Stimulated activated effector memory CD8-positive, alpha-beta T cell treated with anti-CD3 and anti-CD28 coated beads, Interleukin-12 subunit alpha, Interleukin-12 subunit beta, amount 100 ng/mL, for 72 hours (primary cell): Measurements from ENCODE around the gene ANKRD34C.

Experiments used
- ATAC-seq: fragments of 150-1000 bp; cut with Tn5 transposase; 2 replicates; pipeline ENCODE4 v1.10.0; 2021
- DNase-seq, 2 donors: peaks; one replicate each; pipeline ENCODE4 v3.0.0; 2021 to 2022; ENCODE audit warnings: low spot score in 2 of 2
- H3K27ac Mint-ChIP-seq: one replicate; pipeline ENCODE4 v1.8.0; 2022; ENCODE audit warnings: mild to moderate bottlenecking, mixed read lengths
- H3K36me3 Mint-ChIP-seq: one replicate; pipeline ENCODE4 v1.8.0; 2022; ENCODE audit warnings: mild to moderate bottlenecking, mixed read lengths
- H3K4me1 Mint-ChIP-seq: one replicate; pipeline ENCODE4 v1.8.0; 2022; ENCODE audit warnings: mixed read lengths
- H3K4me3 Mint-ChIP-seq: one replicate; pipeline ENCODE4 v1.8.0; 2022; ENCODE audit warnings: mild to moderate bottlenecking, mixed read lengths
- H3K9me3 Mint-ChIP-seq: one replicate; pipeline ENCODE4 v1.8.0; 2022; ENCODE audit warnings: mixed read lengths

The ANKRD34C gene

DNA sequence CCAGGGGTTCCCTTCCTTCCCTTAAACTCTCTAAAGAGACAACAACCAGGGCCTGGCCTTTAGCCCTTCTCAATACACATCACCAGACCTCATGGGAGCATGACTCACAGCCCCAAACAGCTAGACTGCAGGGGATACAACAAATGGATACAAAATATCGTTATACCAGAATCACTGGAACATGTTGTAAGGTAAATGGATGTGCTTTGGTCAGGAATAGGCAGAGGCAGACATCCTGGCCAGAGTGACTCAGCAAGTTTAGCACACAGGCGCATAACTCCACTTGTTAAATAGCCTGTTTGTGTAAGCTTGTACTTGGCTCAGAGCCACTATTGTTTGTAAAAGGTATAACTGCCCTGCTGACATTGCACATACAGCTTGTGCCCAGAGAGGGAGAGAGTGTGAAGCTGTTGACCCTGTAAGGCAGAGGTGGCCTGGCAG lies 46.7 kb downstream of the ANKRD34C start:
- Mint-ChIP-seq H3K27ac (no peak overlapping the region), H3K4me3 (no peak overlapping the region), H3K4me1 (no peaks in the 10 kb centered on the region), H3K36me3 (peaks cover 20% of the 10 kb centered on the region), H3K9me3 (no peaks in the 10 kb centered on the region)
- DNase-seq = no peak
- no peak for ATAC-seq
